Measurements from ENCODE around the gene HOXB8. TPM values are rescaled to one million over a fixed set of nuclear protein-coding genes. Genes with fewer than 3 reads are reported as not detected.

The HOXB8 gene
- 1 to 10 TPM in 3 of 10 donors, under 1 TPM in 7; 0.29 to 2.9 (median 0.70) TPM for polyA plus RNA-seq (ENCODE audit: insufficient read length in 10 of 10)
- long read RNA-seq, donor 1, partial matches to known transcripts: 0 of 1 reads
- long read RNA-seq, donor 1, other reads (novel, unspliced or antisense): 0 of 1 reads
- long read RNA-seq, donor 2: 0 reads
- long read RNA-seq, donor 3: 0 reads
- long read RNA-seq, donor 4, partial matches to known transcripts: 0 of 1 reads
- long read RNA-seq, donor 4, other reads (novel, unspliced or antisense): 0 of 1 reads
- long read RNA-seq, donor 5: 0 reads
- long read RNA-seq, donor 6: 0 reads
- long read RNA-seq, donor 7: 0 reads
- long read RNA-seq, donor 8: 0 reads
- long read RNA-seq, donor 9: 0 reads

GRCh38 chr17:48615047-48615962 is at the start of gene HOXB8:
Gene HOXB8, minus strand, starts transcription at chr17:48615292. Its CDS starts 588 bp downstream, at chr17:48614704.
- DNase-seq: no peak

GRCh38 chr17:48663134-48663924 is 48.2 kb upstream of the HOXB8 start:
- no peak for DNase-seq

- DNase-seq: no peak
Measured at GRCh38 chr17:48655913-48656312, 40.8 kb upstream of the HOXB8 start.

- no peak for DNase-seq
Measured at GRCh38 chr17:48649741-48650140, 34.6 kb upstream of the HOXB8 start.

GRCh38 chr17:48647963-48648245 is 32.8 kb upstream of the HOXB8 start:
- no peak for DNase-seq

GRCh38 chr17:48647103-48647962 is 32.2 kb upstream of the HOXB8 start:
- DNase-seq: no peak

- DNase-seq: peak in 1 of 3 donors; percentile 20
Measured at GRCh38 chr17:48646183-48647102, 31.4 kb upstream of the HOXB8 start.

- DNase-seq: no peak
Measured at GRCh38 chr17:48645639-48646182, 30.6 kb upstream of the HOXB8 start.

- DNase-seq: no peak
Measured at GRCh38 chr17:48644910-48645557, 29.9 kb upstream of the HOXB8 start.

GRCh38 chr17:48644159-48644558 is 29.1 kb upstream of the HOXB8 start:
- no peak for DNase-seq

- no peak for DNase-seq
Measured at GRCh38 chr17:48643697-48644012, 28.6 kb upstream of the HOXB8 start.

- no peak for DNase-seq
Measured at GRCh38 chr17:48642843-48643696, 28.0 kb upstream of the HOXB8 start.

GRCh38 chr17:48642059-48642842 is 27.2 kb upstream of the HOXB8 start:
- no peak for DNase-seq

- no peak for DNase-seq
Measured at GRCh38 chr17:48641541-48642058, 26.5 kb upstream of the HOXB8 start.

- no peak for DNase-seq
Measured at GRCh38 chr17:48640858-48641180, 25.7 kb upstream of the HOXB8 start.

GRCh38 chr17:48639982-48640857 is 25.1 kb upstream of the HOXB8 start:
- no peak for DNase-seq

Data from muscle of back (tissue), 13 donors.